Activated T-cell treated with anti-CD3 and anti-CD28 coated beads for 4 hours (primary cell): ENCODE results near the gene KRTAP9-1.
"Not testable (repeated sequence)": the region's sequence is repeated elsewhere in the genome, so short reads cannot be mapped to it uniquely, and the experiment has no call there.

ENCODE experiments used
- DNase-seq: peaks from one replicate; pipeline ENCODE4 v3.0.0-alpha.2; 2020

KRTAP9-1 gene

DNA sequence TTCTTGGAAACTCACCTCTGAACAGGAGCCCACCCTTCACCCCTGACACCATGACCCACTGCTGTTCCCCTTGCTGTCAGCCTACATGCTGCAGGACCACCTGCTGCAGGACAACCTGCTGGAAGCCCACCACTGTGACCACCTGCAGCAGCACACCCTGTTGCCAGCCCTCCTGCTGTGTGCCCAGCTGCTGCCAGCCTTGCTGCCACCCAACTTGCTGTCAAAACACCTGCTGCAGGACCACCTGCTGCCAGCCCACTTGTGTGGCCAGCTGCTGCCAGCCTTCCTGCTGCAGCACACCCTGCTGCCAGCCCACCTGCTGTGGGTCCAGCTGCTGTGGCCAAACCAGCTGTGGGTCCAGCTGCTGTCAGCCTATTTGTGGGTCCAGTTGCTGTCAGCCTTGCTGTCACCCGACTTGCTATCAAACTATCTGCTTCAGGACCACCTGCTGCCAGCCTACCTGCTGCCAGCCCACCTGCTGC lies at the start of gene KRTAP9-1:
Gene KRTAP9-1, plus strand, starts transcription at position 51 of the 482 bp plus-strand sequence. Its CDS starts 0 bp downstream, at position 51.
- not testable (repeated sequence) for DNase-seq

- DNase-seq = no peak
Observed at GRCh38 chr17:41140360-41141131, 49.1 kb upstream of the KRTAP9-1 start, which contains the start of gene KRTAP4-6. Gene KRTAP4-6 (minus strand): TSS chr17:41140544. CDS start chr17:41140487, 57 bp downstream.

- DNase-seq = no peak
Observed at GRCh38 chr17:41141361-41141760, 48.3 kb upstream of the KRTAP9-1 start.

- no peak for DNase-seq
Observed at GRCh38 chr17:41144846-41145245, 44.8 kb upstream of the KRTAP9-1 start.

DNA sequence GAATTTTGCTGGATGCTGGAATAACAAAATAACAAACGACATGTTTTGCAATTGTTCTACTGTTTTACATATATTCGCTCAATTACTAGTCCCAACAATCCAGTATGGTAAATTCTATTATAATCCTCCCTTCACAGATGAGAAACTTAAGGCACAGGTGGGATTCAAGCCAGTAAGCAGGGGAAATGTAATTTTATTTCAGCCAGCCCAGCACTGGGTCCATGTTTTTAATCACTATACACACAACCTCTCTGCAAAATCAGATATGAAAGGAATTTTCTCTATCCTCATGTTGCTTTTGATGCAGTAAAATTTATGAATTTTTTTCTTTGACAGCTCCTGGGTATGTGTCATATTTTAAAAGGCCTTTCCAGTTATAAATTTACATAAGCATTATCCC lies 44.4 kb upstream of the KRTAP9-1 start:
- DNase-seq = no peak

DNA sequence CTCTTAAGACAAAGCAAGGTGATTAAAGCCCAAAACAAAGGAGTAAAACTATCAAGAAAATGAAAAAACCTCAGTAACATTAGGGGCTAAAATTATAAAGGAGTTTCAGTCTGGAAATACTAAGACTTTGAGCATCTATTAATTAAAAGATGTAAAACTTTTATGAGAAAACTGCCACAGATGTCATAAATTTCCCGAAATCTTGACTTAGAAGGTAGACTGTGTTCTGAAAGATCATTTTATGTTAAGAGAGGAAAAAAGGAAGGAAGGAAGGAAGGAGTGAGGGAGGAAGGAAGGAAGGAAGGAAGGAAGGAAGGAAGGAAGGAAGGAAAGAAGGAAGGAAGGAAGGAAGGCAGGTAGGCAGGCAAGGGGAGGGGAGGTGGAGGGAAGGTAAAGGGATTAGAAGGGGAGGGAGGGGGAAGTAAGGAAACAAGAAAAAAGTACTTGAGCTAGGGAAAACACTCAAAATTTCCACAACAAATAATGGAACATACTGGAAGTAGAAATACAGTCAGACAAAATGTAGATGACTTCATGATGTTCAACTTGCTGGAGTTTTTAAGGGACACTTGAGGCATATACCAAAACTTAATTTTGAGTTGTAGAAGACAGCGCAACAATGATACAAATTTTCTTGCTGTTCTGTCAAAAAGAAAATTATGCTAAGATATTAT lies 42.0 kb upstream of the KRTAP9-1 start:
- no peak for DNase-seq

- DNase-seq = not testable (repeated sequence)
Observed at GRCh38 chr17:41148971-41149651, 40.6 kb upstream of the KRTAP9-1 start.

DNA sequence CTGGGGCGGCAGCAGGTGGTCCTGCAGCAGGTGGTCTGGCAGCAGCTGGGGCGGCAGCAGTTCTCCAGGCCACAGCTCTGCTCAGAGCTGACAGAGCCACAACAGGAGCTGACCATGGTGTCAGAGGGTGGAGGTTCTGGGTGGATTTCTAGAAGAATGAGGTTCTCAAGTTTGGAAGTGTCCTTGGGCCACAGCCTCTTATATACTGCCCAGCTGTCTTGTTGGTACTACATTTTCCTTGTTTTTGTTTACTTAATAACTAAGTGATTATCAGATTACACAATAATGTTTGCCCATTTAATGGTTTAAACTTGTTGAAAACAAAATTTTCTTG lies 40.1 kb upstream of the KRTAP9-1 start, which contains the start of gene KRTAP4-5:
Gene KRTAP4-5, minus strand, starts transcription at position 174 of the 334 bp plus-strand sequence. Its CDS starts 58 bp downstream, at position 116.
- DNase-seq = no peak

GRCh38 chr17:41150026-41150425 lies 39.7 kb upstream of the KRTAP9-1 start:
- no peak for DNase-seq

- DNase-seq = no peak
Observed at GRCh38 chr17:41151525-41151924, 38.2 kb upstream of the KRTAP9-1 start.

DNA sequence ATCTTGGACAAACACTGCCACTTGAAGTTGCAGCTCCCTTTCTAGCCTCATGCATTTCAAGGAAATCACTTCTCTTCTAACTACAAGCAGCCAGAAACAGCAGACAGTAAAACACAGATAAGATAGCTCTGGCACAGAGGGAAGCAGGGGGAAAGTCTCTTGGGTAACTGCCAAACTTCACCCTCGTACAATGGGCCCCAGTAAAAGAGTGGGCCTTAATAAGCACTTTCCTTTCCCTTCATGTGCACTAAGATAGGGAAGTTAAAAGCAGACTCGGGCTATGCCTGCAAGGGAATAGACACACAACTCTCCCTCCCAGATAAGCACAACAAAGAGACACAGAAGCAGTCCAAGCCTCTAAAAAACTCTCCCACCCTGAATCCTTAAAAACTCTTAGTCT lies 35.8 kb upstream of the KRTAP9-1 start:
- no peak for DNase-seq

GRCh38 chr17:41160190-41160589 lies 29.5 kb upstream of the KRTAP9-1 start:
- DNase-seq = not testable (repeated sequence)

GRCh38 chr17:41160648-41161047 lies 29.0 kb upstream of the KRTAP9-1 start, which contains the start of gene KRTAP4-4:
Gene KRTAP4-4 (minus strand): TSS chr17:41160748. CDS start chr17:41160691, 57 bp downstream.
- no peak for DNase-seq

DNA sequence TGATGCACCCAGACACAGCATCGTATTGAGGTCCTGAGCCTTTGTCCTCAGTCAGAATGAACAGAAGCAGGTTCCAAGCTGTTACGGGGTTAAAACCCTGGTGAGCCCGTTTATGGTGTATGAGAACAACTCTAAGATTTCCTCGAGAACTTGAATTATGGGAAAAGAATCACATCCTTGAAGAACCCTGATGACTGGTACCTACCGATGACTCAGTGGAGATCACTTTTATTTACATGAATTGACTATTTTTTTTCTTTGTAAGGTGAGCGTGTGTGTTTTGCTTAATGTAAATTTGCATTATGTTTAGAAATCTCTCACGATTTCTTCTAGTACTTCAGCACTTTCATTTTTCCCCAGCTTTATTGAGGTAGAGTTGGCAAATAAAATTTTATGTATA lies 25.9 kb upstream of the KRTAP9-1 start:
- no peak for DNase-seq

GRCh38 chr17:41167561-41167960 lies 22.1 kb upstream of the KRTAP9-1 start:
- DNase-seq = no peak

GRCh38 chr17:41168121-41168520 lies 21.6 kb upstream of the KRTAP9-1 start, which contains the start of gene KRTAP4-3:
Gene KRTAP4-3 (minus strand): TSS chr17:41168221. CDS start chr17:41168172, 49 bp downstream.
- no peak for DNase-seq

DNA sequence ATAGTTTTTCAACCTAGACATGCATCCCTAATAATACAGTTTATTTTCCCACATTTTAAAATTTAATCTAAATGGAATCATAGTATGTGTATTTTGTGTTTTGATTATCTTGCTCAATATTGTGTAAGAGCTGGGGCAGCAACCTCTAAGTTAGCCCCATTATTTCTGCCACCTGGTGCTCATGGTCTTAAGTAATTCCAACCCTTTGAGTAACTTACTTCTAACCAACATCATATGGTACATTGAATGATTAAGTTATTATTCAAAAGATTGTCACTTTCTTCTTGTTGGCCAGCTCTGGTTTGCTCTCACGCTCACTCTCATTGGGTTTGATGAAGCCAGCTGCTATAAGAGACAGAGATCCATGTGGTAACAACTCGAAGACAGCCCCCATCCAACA lies 17.8 kb upstream of the KRTAP9-1 start:
- DNase-seq = no peak

DNA sequence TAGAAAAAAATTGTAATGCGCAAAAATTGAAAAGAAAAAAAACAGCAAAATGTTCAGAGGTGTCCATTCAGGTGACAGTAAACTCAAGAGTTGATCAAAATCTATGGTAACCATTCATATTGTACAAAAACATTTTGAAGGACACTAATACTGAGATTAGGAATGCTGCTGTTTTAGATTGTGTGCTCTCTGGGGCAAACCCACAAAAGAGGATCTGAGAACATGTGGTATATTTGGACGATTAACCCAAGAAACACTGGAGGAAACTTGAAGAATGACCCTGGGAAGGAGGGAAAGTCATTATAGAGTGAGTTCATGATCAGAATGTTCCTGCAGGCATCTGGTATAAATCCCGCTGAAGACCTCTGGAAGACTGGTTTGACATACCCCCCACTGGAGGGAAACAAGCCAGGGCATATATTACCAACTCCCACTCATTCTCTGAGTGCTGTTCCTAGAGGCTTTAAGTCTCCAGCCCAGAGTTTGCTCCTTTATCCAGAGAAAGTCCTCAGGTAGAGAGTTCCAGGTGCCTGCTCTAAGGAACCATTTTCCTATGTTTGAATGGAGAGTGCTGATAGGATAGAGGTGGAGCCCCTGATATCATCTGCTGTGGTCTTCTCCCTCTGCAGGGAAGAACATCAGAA lies 12.8 kb upstream of the KRTAP9-1 start:
- DNase-seq = no peak

DNA sequence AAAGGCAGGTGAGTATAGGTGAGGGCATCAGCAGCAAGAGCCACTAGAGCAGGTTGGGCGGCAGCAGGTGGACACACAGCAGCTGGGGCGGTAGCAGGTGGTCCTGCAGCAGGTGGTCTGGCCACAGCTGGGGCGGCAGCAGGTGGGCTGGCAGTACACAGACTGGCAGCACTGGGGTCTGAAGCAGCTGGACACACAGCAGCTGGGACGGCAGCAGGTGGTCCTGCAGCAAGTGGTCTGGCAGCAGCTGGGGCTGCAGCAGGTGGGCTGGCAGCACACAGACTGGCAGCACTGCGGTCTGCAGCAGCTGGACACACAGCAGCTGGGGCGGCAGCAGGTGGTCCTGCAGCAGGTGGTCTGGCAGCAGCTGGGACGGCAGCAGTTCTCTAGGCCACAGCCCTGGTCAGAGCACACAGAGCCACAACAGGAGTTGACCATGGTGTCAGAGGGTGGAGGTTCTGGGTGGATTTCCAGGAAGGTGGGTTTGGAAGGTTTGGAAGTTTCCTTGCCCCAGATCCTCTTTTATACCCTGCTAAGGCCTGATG lies 11.9 kb upstream of the KRTAP9-1 start, which contains the start of gene KRTAP4-2:
Gene KRTAP4-2, minus strand, starts transcription at position 495 of the 545 bp plus-strand sequence. Its CDS starts 57 bp downstream, at position 438.
- no peak for DNase-seq

DNA sequence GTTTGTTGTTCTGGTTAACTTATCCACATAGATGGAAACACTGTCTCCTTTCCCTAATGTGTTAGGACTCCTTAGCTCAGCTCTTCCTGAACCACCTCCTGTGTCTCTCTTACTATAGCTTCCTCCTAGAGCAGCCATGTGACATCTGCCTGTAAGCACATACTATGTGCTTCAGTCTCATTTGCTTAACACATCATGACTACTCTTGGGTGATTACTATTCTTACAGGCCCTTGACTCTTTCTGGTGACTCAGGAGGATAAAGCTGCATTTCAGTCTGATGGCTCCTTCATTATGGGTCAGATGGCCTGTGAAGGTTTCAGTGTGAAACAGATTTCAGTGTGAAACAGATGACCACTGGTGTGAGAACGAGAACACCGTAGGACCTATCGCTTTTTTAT lies 11.3 kb upstream of the KRTAP9-1 start:
- DNase-seq = no peak

DNA sequence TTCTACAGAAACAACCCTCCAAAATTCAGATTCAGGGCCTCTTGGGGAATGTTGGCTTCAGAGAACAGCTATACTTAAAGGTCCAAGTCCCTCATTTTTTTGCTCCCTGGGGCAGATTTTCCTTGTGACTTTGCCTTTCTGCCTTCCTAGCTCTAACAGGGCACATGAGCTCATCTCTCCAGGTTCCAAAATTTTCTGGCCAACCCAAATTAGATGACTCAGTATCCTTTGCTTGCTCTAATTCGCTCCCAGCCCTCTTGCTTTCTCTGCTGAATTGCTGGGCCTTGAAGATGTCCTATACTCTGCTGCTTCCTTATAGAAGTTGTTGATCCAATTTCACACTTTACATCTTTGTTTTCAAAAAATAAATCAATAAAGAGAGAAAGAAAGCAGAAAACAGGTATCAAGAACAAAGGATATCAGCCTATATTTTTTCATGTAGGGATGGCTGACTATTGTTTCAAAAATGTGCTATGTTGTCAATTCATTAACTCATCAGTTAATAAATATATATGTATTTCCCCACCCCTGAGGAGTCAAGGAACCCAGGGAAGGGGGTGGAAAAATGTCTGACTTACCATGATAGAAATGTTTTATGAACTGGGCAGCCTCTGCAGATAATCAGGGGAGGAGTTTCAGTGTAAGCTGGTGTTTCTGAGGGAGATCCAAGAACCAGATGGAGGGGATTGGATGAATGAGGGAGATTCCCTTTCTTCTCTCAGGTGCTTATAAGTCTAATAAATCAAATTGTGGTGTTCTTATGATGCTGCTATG lies 10.7 kb upstream of the KRTAP9-1 start:
- DNase-seq = no peak
